HG02870 (cell line): ENCODE data around the gene FAM53B.

Source experiments
- ATAC-seq: cut with Tn5 transposase; IDR thresholded peaks from one replicate; pipeline ENCODE4 v1.9.1; 2021; ENCODE audit warnings: mild to moderate bottlenecking, moderate library complexity; ENCODE audit not compliant: unreplicated experiment

Gene FAM53B

GRCh38 chr10:124698545-124699469, 45.4 kb downstream of the FAM53B start:
- ATAC-seq, result no peak

GRCh38 chr10:124697837-124698544, 46.2 kb downstream of the FAM53B start:
- ATAC-seq, result no peak

- ATAC-seq, result no peak
Measured at GRCh38 chr10:124697443-124697836, 46.7 kb downstream of the FAM53B start.

GRCh38 chr10:124696446-124697392, 47.5 kb downstream of the FAM53B start:
- peak; percentile 74 for ATAC-seq

GRCh38 chr10:124695259-124695658, 48.9 kb downstream of the FAM53B start:
- no peak for ATAC-seq

- no peak for ATAC-seq
Measured at GRCh38 chr10:124694481-124695220, 49.5 kb downstream of the FAM53B start.

- ATAC-seq, result no peak
Measured at GRCh38 chr10:124693801-124694416, 50.3 kb downstream of the FAM53B start.

- ATAC-seq, result no peak
Measured at GRCh38 chr10:124693396-124693795, 50.8 kb downstream of the FAM53B start.

GRCh38 chr10:124692100-124692446, 52.1 kb downstream of the FAM53B start:
- no peak for ATAC-seq

GRCh38 chr10:124691421-124692099, 52.6 kb downstream of the FAM53B start:
- no peak for ATAC-seq

GRCh38 chr10:124691002-124691401, 53.2 kb downstream of the FAM53B start:
- ATAC-seq, result no peak

- no peak for ATAC-seq
Measured at GRCh38 chr10:124689911-124690498, 54.2 kb downstream of the FAM53B start.

- peak; percentile 99 for ATAC-seq
Measured at GRCh38 chr10:124688889-124689670, 55.1 kb downstream of the FAM53B start.

- ATAC-seq, result peak; percentile 2
Measured at GRCh38 chr10:124688386-124688785, 55.8 kb downstream of the FAM53B start.

- ATAC-seq, result no peak
Measured at GRCh38 chr10:124686707-124687376, 57.3 kb downstream of the FAM53B start.

GRCh38 chr10:124685261-124685660, 58.9 kb downstream of the FAM53B start:
- ATAC-seq, result no peak

- no peak for ATAC-seq
Measured at GRCh38 chr10:124683814-124684213, 60.4 kb downstream of the FAM53B start.
